ENCODE measurements around the gene ACP1. TPM values are rescaled to one million over a fixed set of nuclear protein-coding genes. Genes with fewer than 3 reads are reported as not detected.

The ACP1 gene
- polyA plus RNA-seq, 4 donors = 99.7 to 167 (median 104) TPM

GRCh38 chr2:257429-257828 is 7.3 kb upstream of the ACP1 start:
- 78 to 91% (median 82%) methylated on average over 3 of the region's 3 CpGs for WGBS, 3 donors
- FAIRE-seq (no peak), DNase-seq (no peak)
- H3K4me1 ChIP-seq (ENCODE audit: control insufficient read depth in 3 of 3, insufficient read depth in 2 of 3, low read depth in 1 of 3, low read length in 2 of 3) = peaks cover 0 to 16% (median 4%) of the 10 kb centered on the region in 3 donors
- no peaks in the 10 kb centered on the region for H3K27me3 ChIP-seq (ENCODE audit: control insufficient read depth in 3 of 3, insufficient read depth in 3 of 3, low read length in 3 of 3)
- H3K27ac ChIP-seq (ENCODE audit: low read depth in 1 of 3, low read length in 2 of 3) = no peak overlapping the region
- no peak overlapping the region for H3K4me3 ChIP-seq (ENCODE audit: low read depth in 1 of 3, low read length in 3 of 3)
- no peaks in the 10 kb centered on the region for H3K9me3 ChIP-seq (ENCODE audit: control insufficient read depth in 2 of 2, insufficient read depth in 1 of 2, low read depth in 1 of 2, low read length in 1 of 2)
- peaks cover 2 to 3% (median 3%) of the 10 kb centered on the region in 3 donors for H3K36me3 ChIP-seq (ENCODE audit: control insufficient read depth in 3 of 3, insufficient read depth in 2 of 3, low read depth in 1 of 3, low read length in 3 of 3)

GRCh38 chr2:257842-258241 is 6.9 kb upstream of the ACP1 start:
- Histone ChIP-seq H3K27ac (ENCODE audit: low read depth in 1 of 3, low read length in 2 of 3) (no peak overlapping the region), H3K27me3 (ENCODE audit: control insufficient read depth in 3 of 3, insufficient read depth in 3 of 3, low read length in 3 of 3) (no peaks in the 10 kb centered on the region), H3K4me1 (ENCODE audit: control insufficient read depth in 3 of 3, insufficient read depth in 2 of 3, low read depth in 1 of 3, low read length in 2 of 3) (peaks cover 0 to 18% (median 4%) of the 10 kb centered on the region in 3 donors), H3K36me3 (ENCODE audit: control insufficient read depth in 3 of 3, insufficient read depth in 2 of 3, low read depth in 1 of 3, low read length in 3 of 3) (peaks cover 2 to 3% (median 3%) of the 10 kb centered on the region in 3 donors), H3K4me3 (ENCODE audit: low read depth in 1 of 3, low read length in 3 of 3) (no peak overlapping the region), H3K9me3 (ENCODE audit: control insufficient read depth in 2 of 2, insufficient read depth in 1 of 2, low read depth in 1 of 2, low read length in 1 of 2) (no peaks in the 10 kb centered on the region)
- no peak for DNase-seq
- FAIRE-seq = no peak
- WGBS, 3 donors = 94 to 98% (median 97%) methylated on average over 2 of the region's 2 CpGs

- Histone ChIP-seq H3K9me3 (ENCODE audit: control insufficient read depth in 2 of 2, insufficient read depth in 1 of 2, low read depth in 1 of 2, low read length in 1 of 2) (no peaks in the 10 kb centered on the region), H3K27ac (ENCODE audit: low read depth in 1 of 3, low read length in 2 of 3) (no peak overlapping the region), H3K36me3 (ENCODE audit: control insufficient read depth in 3 of 3, insufficient read depth in 2 of 3, low read depth in 1 of 3, low read length in 3 of 3) (peaks cover 2 to 3% (median 3%) of the 10 kb centered on the region in 3 donors), H3K27me3 (ENCODE audit: control insufficient read depth in 3 of 3, insufficient read depth in 3 of 3, low read length in 3 of 3) (no peaks in the 10 kb centered on the region), H3K4me1 (ENCODE audit: control insufficient read depth in 3 of 3, insufficient read depth in 2 of 3, low read depth in 1 of 3, low read length in 2 of 3) (peaks cover 0 to 21% (median 4%) of the 10 kb centered on the region in 3 donors), H3K4me3 (ENCODE audit: low read depth in 1 of 3, low read length in 3 of 3) (no peak overlapping the region)
- FAIRE-seq (no peak), DNase-seq (no peak)
- 84 to 94% (median 89%) methylated on average over 3 of the region's 3 CpGs for WGBS, 3 donors
These were observed 5.8 kb upstream of the ACP1 start for GRCh38 chr2:258933-259332.

- H3K4me3 ChIP-seq (ENCODE audit: low read depth in 1 of 3, low read length in 3 of 3) = no peak overlapping the region
- 93 to 98% (median 96%) methylated on average over 2 of the region's 2 CpGs for WGBS, 3 donors
- FAIRE-seq = no peak
These were observed 4.9 kb upstream of the ACP1 start for GRCh38 chr2:259789-260331.

GRCh38 chr2:260507-261161 is 4.1 kb upstream of the ACP1 start:
- Histone ChIP-seq H3K4me1 (ENCODE audit: control insufficient read depth in 3 of 3, insufficient read depth in 2 of 3, low read depth in 1 of 3, low read length in 2 of 3) (peaks cover 0 to 22% (median 6%) of the 10 kb centered on the region in 3 donors), H3K27ac (ENCODE audit: low read depth in 1 of 3, low read length in 2 of 3) (peak overlapping the region in 2 of 3 donors; percentile 45 to 64), H3K36me3 (ENCODE audit: control insufficient read depth in 3 of 3, insufficient read depth in 2 of 3, low read depth in 1 of 3, low read length in 3 of 3) (peaks cover 2 to 3% (median 3%) of the 10 kb centered on the region in 3 donors), H3K4me3 (ENCODE audit: low read depth in 1 of 3, low read length in 3 of 3) (no peak overlapping the region), H3K9me3 (ENCODE audit: control insufficient read depth in 2 of 2, insufficient read depth in 1 of 2, low read depth in 1 of 2, low read length in 1 of 2) (no peaks in the 10 kb centered on the region), H3K27me3 (ENCODE audit: control insufficient read depth in 3 of 3, insufficient read depth in 3 of 3, low read length in 3 of 3) (no peaks in the 10 kb centered on the region)
- no peak for FAIRE-seq
- DNase-seq = peak in 1 of 2 donors; percentile 74
- WGBS, 3 donors = 43 to 53% (median 52%) methylated on average over 6 of the region's 6 CpGs

More at GRCh38 chr2:259789-260331, 4.9 kb upstream of the ACP1 start:
- peaks cover 2 to 3% (median 3%) of the 10 kb centered on the region in 3 donors for H3K36me3 ChIP-seq (ENCODE audit: control insufficient read depth in 3 of 3, insufficient read depth in 2 of 3, low read depth in 1 of 3, low read length in 3 of 3)
- no peaks in the 10 kb centered on the region for H3K9me3 ChIP-seq (ENCODE audit: control insufficient read depth in 2 of 2, insufficient read depth in 1 of 2, low read depth in 1 of 2, low read length in 1 of 2)
- no peaks in the 10 kb centered on the region for H3K27me3 ChIP-seq (ENCODE audit: control insufficient read depth in 3 of 3, insufficient read depth in 3 of 3, low read length in 3 of 3)
- H3K4me1 ChIP-seq (ENCODE audit: control insufficient read depth in 3 of 3, insufficient read depth in 2 of 3, low read depth in 1 of 3, low read length in 2 of 3) = peaks cover 0 to 21% (median 4%) of the 10 kb centered on the region in 3 donors
- DNase-seq = no peak
- peak overlapping the region in 2 of 3 donors; percentile 45 to 64 for H3K27ac ChIP-seq (ENCODE audit: low read depth in 1 of 3, low read length in 2 of 3)

- WGBS, 3 donors = 34 to 43% (median 40%) methylated on average over 3 of the region's 3 CpGs
- Histone ChIP-seq H3K27ac (ENCODE audit: low read depth in 1 of 3, low read length in 2 of 3) (peak overlapping the region in 2 of 3 donors; percentile 79 to 97), H3K27me3 (ENCODE audit: control insufficient read depth in 3 of 3, insufficient read depth in 3 of 3, low read length in 3 of 3) (no peaks in the 10 kb centered on the region), H3K4me3 (ENCODE audit: low read depth in 1 of 3, low read length in 3 of 3) (no peak overlapping the region), H3K36me3 (ENCODE audit: control insufficient read depth in 3 of 3, insufficient read depth in 2 of 3, low read depth in 1 of 3, low read length in 3 of 3) (peaks cover 2 to 3% (median 3%) of the 10 kb centered on the region in 3 donors), H3K9me3 (ENCODE audit: control insufficient read depth in 2 of 2, insufficient read depth in 1 of 2, low read depth in 1 of 2, low read length in 1 of 2) (no peaks in the 10 kb centered on the region), H3K4me1 (ENCODE audit: control insufficient read depth in 3 of 3, insufficient read depth in 2 of 3, low read depth in 1 of 3, low read length in 2 of 3) (peaks cover 0 to 30% (median 9%) of the 10 kb centered on the region in 3 donors)
- FAIRE-seq (no peak), DNase-seq (peak in 1 of 2 donors; percentile 21)
These were observed 2.6 kb upstream of the ACP1 start for GRCh38 chr2:262117-262516.

GRCh38 chr2:263022-263738 is 1.6 kb upstream of the ACP1 start:
- no peaks in the 10 kb centered on the region for H3K27me3 ChIP-seq (ENCODE audit: control insufficient read depth in 3 of 3, insufficient read depth in 3 of 3, low read length in 3 of 3)
- DNase-seq (peak; percentile 51 to 61), FAIRE-seq (no peak)
- peak overlapping the region; percentile 53 to 94 (median 75) for H3K4me3 ChIP-seq (ENCODE audit: low read depth in 1 of 3, low read length in 3 of 3)
- H3K4me1 ChIP-seq (ENCODE audit: control insufficient read depth in 3 of 3, insufficient read depth in 2 of 3, low read depth in 1 of 3, low read length in 2 of 3) = peaks cover 0 to 30% (median 9%) of the 10 kb centered on the region in 3 donors
- no peaks in the 10 kb centered on the region for H3K9me3 ChIP-seq (ENCODE audit: control insufficient read depth in 2 of 2, insufficient read depth in 1 of 2, low read depth in 1 of 2, low read length in 1 of 2)
- H3K27ac ChIP-seq (ENCODE audit: low read depth in 1 of 3, low read length in 2 of 3) = peak overlapping the region; percentile 93 to 97 (median 95)
- 11 to 25% (median 15%) methylated on average over 42 of the region's 42 CpGs for WGBS, 3 donors
- peaks cover 2 to 3% (median 3%) of the 10 kb centered on the region in 3 donors for H3K36me3 ChIP-seq (ENCODE audit: control insufficient read depth in 3 of 3, insufficient read depth in 2 of 3, low read depth in 1 of 3, low read length in 3 of 3)

GRCh38 chr2:263774-264492 is 814 bp upstream of the ACP1 start, which contains the start of gene SH3YL1:
SH3YL1 (minus strand) TSS chr2:264032; CDS start chr2:263984, 48 bp downstream.
- Histone ChIP-seq H3K27me3 (ENCODE audit: control insufficient read depth in 3 of 3, insufficient read depth in 3 of 3, low read length in 3 of 3) (no peaks in the 10 kb centered on the region), H3K27ac (ENCODE audit: low read depth in 1 of 3, low read length in 2 of 3) (peak within 1 kb of the TSS; percentile 93 to 97 (median 97)), H3K4me1 (ENCODE audit: control insufficient read depth in 3 of 3, insufficient read depth in 2 of 3, low read depth in 1 of 3, low read length in 2 of 3) (peaks cover 0 to 30% (median 9%) of the 10 kb centered on the region in 3 donors), H3K4me3 (ENCODE audit: low read depth in 1 of 3, low read length in 3 of 3) (peak within 1 kb of the TSS; percentile 75 to 94 (median 83)), H3K9me3 (ENCODE audit: control insufficient read depth in 2 of 2, insufficient read depth in 1 of 2, low read depth in 1 of 2, low read length in 1 of 2) (no peaks in the 10 kb centered on the region), H3K36me3 (ENCODE audit: control insufficient read depth in 3 of 3, insufficient read depth in 2 of 3, low read depth in 1 of 3, low read length in 3 of 3) (no peaks in the 10 kb centered on the region)
- WGBS, 3 donors = 0 to 1% (median 0%) methylated on average over 57 to 77 of the region's 77 CpGs
- FAIRE-seq (no peak), DNase-seq (peak; percentile 84 to 94)
